GM18498 (cell line): ENCODE data around the gene AFAP1.

Source experiments
- ATAC-seq: cut with Tn5 transposase; IDR thresholded peaks from one replicate; pipeline ENCODE4 v1.9.1; 2021; ENCODE audit warnings: mild to moderate bottlenecking, moderate library complexity; ENCODE audit not compliant: unreplicated experiment

AFAP1 gene

DNA sequence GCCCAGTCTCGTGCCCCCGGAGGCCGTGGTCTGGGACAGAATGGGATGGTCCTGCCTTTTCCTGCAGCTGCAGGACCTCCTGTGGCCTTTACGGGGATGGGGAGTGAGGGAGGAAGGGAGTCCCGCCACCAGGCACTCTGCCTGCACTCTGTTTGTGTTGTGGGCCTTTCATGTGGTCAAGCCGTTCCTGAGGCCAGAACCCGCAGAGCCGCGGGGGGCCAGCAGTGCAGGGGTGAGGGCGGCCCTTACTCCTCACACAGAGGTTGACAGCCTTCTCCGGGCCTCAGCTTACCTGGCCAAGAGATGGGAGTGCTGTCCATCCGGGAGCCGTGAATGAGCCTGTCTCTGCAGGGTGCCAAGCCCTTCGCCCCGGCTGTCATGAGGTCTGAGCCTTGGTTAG, 230.7 kb downstream of the AFAP1 start:
- no peak for ATAC-seq
